ENCODE measurements around the gene PDE4D. TPM values are rescaled to one million over a fixed set of nuclear protein-coding genes. Genes with fewer than 3 reads are reported as not detected.

The PDE4D gene
- total RNA-seq, 4 donors from 2014 or later = 15.9 to 66.3 (median 48.7) TPM

DNA sequence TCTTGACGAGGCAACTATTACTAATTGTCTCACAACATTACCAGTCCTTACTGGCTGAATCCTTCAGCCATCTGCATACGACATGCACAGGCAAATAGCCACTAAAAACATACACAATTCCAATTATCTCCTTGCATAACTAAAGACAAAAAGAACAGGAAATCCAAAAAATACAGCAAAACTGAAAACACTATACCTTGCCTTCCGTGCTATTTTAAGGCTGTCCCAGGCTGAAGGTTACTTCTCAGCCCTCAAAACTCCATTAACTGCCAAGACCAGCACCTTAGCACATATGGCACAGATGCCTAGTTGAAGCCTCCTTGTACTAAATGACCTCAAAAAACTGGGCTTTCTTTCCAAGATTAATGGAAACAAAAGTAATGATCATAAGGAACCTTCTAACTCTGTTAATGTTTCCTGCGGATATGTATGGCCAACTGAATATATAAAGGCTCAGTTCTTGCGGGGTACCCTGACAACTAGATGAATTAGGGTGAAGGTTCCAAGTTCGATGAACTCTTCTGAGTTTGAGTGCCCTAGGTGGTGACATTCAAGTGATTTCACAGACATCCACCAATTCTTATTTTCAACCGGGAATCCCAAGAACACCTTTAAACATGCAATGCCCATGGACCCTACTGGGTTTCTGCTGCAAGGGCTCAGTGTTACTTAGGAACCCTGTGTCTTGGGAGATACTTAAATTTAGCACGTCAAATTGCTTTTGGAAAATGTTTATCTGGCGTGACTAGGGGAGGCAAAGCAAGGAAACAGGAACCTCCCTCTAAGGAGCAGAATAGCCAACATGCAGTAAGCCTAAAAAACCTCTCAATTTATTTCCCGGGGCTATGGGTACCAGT, 855.4 kb downstream of the PDE4D start:
- H3K9me3 ChIP-seq = no peaks in the 10 kb centered on the region
- H3K27ac ChIP-seq = peak overlapping the region in 3 of 4 donors; percentile 75 to 83 (median 78)
- no peak for DNase-seq (ENCODE audit: low spot score in 2 of 2)
- TF ChIP-seq EP300 (IDR thresholded peaks at IDR 0.05) = no peak
- TF ChIP-seq, protein P1, sequence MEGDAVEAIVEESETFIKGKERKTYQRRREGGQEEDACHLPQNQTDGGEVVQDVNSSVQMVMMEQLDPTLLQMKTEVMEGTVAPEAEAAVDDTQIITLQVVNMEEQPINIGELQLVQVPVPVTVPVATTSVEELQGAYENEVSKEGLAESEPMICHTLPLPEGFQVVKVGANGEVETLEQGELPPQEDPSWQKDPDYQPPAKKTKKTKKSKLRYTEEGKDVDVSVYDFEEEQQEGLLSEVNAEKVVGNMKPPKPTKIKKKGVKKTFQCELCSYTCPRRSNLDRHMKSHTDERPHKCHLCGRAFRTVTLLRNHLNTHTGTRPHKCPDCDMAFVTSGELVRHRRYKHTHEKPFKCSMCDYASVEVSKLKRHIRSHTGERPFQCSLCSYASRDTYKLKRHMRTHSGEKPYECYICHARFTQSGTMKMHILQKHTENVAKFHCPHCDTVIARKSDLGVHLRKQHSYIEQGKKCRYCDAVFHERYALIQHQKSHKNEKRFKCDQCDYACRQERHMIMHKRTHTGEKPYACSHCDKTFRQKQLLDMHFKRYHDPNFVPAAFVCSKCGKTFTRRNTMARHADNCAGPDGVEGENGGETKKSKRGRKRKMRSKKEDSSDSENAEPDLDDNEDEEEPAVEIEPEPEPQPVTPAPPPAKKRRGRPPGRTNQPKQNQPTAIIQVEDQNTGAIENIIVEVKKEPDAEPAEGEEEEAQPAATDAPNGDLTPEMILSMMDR (IDR thresholded peaks at IDR 0.05) = no peak
- no peak for TF ChIP-seq POLR2A (IDR thresholded peaks at IDR 0.05)
- 38 to 46% methylated on average over 10 of the region's 10 CpGs for WGBS, 2 donors
- H3K36me3 ChIP-seq = no peaks in the 10 kb centered on the region
- H3K4me3 ChIP-seq = peak overlapping the region; percentile 56 to 71 (median 66)
- peaks cover 0 to 63% (median 4%) of the 10 kb centered on the region in 4 donors for H3K4me1 ChIP-seq
- no peaks in the 10 kb centered on the region for H3K27me3 ChIP-seq

DNA sequence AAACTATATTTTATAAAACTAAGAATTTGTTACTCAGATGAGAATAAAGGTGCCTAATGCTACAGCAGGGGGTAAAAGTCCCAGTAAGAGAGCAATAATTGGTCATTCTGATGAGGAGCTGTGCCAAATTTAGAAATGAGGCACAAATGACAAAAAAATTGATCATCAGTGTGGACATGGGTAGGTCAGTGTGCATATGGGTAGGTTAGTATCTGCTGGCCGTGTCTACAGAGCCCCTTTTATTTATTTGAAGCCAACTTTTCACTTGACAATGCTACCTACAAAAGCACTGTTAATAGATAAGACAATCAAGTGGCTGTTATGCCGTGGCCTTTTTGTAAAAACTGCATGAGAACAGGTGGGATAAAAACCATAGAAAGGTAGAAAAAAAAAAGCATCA, 856.1 kb downstream of the PDE4D start:
- Histone ChIP-seq H3K36me3 (no peaks in the 10 kb centered on the region), H3K4me3 (peak overlapping the region in 2 of 4 donors; percentile 10 to 67), H3K27ac (peak overlapping the region in 2 of 4 donors; percentile 2 to 83), H3K4me1 (peaks cover 0 to 60% (median 2%) of the 10 kb centered on the region in 4 donors), H3K9me3 (no peaks in the 10 kb centered on the region), H3K27me3 (no peaks in the 10 kb centered on the region)
- TF ChIP-seq POLR2A (IDR thresholded peaks at IDR 0.05) = no peak
- TF ChIP-seq EP300 (IDR thresholded peaks at IDR 0.05) = no peak
- TF ChIP-seq, protein P1 (IDR thresholded peaks at IDR 0.05) = no peak
- 73 to 75% methylated on average over 2 of the region's 2 CpGs for WGBS, 2 donors
- DNase-seq (ENCODE audit: low spot score in 2 of 2) = no peak

DNA sequence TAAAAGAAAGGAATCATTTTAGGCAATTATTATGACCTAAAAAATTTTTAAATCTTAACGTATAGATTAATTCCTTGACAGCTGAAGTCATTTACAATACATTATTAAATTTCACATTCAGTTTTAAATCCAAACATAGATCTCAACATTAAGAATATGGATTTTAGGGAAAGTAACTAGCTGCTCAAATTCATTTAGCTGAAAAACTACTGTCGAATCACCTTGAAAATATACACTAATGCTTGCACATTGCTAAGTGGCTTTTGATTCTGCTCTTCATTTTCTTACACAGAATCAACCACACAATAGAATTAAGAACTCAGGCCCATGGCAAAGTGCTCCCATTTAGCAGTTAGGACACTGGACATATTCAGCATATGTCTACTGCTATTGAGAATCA, 856.5 kb downstream of the PDE4D start:
- H3K36me3 ChIP-seq = no peaks in the 10 kb centered on the region
- no peak for TF ChIP-seq EP300 (IDR thresholded peaks at IDR 0.05)
- TF ChIP-seq, protein P1 (IDR thresholded peaks at IDR 0.05) = no peak
- TF ChIP-seq POLR2A (IDR thresholded peaks at IDR 0.05) = no peak
- H3K4me1 ChIP-seq = peaks cover 0 to 57% (median 0%) of the 10 kb centered on the region in 4 donors
- WGBS, 2 donors = 72 to 73% methylated on average over 2 of the region's 2 CpGs
- peak overlapping the region in 2 of 4 donors; percentile 10 to 67 for H3K4me3 ChIP-seq
- H3K27me3 ChIP-seq = no peaks in the 10 kb centered on the region
- H3K9me3 ChIP-seq = no peaks in the 10 kb centered on the region
- peak overlapping the region in 1 of 4 donors; percentile 42 for H3K27ac ChIP-seq
- no peak for DNase-seq (ENCODE audit: low spot score in 2 of 2)

DNA sequence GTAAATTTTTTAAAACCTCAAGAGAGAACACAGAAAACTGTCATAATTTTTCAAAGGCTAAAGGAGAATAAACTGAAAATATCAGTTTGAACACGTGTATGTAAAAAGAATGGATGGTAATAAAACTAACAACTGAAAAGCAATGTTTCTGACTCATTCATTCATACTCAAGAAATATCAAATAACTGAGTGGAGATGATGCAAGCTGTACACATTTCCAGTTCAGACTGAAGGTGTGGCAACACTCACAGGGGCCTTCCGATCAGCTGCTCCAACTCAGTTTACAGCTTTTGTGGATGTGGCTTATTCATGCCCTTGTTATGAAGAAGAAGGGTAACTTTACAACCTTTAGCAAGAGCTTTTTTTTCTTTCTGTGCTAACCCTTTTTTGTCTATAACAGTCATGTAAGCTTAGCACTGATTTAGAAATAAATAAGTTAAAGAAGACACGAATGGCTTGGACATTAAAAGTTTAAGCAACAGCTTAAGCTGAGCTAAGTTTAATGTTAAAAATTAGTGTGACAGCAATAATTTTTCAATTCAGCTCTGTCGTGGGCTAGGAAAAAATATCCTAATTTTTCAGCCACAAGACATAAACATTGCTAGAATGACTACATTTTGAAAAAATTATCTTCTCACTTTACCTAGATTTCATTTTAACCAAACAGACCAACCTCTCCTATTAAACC, 857.1 kb downstream of the PDE4D start:
- H3K36me3 ChIP-seq = no peaks in the 10 kb centered on the region
- H3K4me1 ChIP-seq = peaks cover 0 to 50% (median 0%) of the 10 kb centered on the region in 4 donors
- no peaks in the 10 kb centered on the region for H3K9me3 ChIP-seq
- TF ChIP-seq EP300 (IDR thresholded peaks at IDR 0.05) (peak in 1 of 2 donors; percentile 86), POLR2A (IDR thresholded peaks at IDR 0.05) (no peak)
- TF ChIP-seq, protein P1 (IDR thresholded peaks at IDR 0.05) = no peak
- no peak overlapping the region for H3K4me3 ChIP-seq
- no peaks in the 10 kb centered on the region for H3K27me3 ChIP-seq
- peak overlapping the region in 1 of 4 donors; percentile 42 for H3K27ac ChIP-seq
- 48 to 59% methylated on average over 4 of the region's 4 CpGs for WGBS, 2 donors
- peak in 1 of 2 donors; percentile 45 for DNase-seq (ENCODE audit: low spot score in 2 of 2)

DNA sequence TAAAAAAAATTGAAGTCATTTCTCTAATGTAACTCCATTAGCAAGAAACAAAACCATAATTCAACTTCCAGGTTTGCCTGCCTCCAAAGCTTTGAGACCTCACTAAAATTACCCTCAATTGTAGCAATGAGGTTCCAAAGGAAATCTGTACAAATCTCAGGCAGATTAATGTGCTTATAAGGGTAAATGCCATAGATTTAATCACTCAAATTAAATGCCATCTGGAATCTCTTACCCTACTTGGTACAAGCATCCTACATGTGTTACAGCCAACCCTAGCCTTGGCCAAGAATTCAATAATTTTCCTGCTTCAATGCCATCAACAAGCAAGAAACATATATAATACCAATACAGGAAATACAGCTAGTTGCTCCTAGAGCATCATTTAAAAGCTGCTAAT, 857.8 kb downstream of the PDE4D start:
- H3K27me3 ChIP-seq = no peaks in the 10 kb centered on the region
- peak overlapping the region in 1 of 4 donors; percentile 42 for H3K27ac ChIP-seq
- no peaks in the 10 kb centered on the region for H3K36me3 ChIP-seq
- H3K4me1 ChIP-seq = peaks cover 0 to 50% (median 0%) of the 10 kb centered on the region in 4 donors
- no peaks in the 10 kb centered on the region for H3K9me3 ChIP-seq
- DNase-seq (ENCODE audit: low spot score in 2 of 2) = no peak
- no peak overlapping the region for H3K4me3 ChIP-seq
- TF ChIP-seq, protein P1 (IDR thresholded peaks at IDR 0.05) = no peak
- TF ChIP-seq POLR2A (IDR thresholded peaks at IDR 0.05) (no peak), EP300 (IDR thresholded peaks at IDR 0.05) (no peak)

All from tibial nerve (tissue), 4 donors.